T-cell (primary cell): ENCODE data around the gene PDHX. TPM values are rescaled to one million over a fixed set of nuclear protein-coding genes. Genes with fewer than 3 reads are reported as not detected.

Experiments used
- ATAC-seq, 4 experiments: fragments of 200-7000 bp in 3 of 4; fragments of 150-1000 bp in 1 of 4; cut with Tn5 transposase; replicated peaks in 1 of 4; 1 replicate in 3 of 4; 2 replicates in 1 of 4; pipeline ENCODE4 v1.10.0; 2021; ENCODE audit warnings: moderate library complexity in 3 of 4, mild to moderate bottlenecking in 2 of 4, moderate number of reproducible peaks in 1 of 4
- CTCF ChIA-PET, 2 donors: fragments of 300-600 bp; sonication (Branson Sonifier 250); formaldehyde crosslinking; loops; one replicate each; lab custom pipeline; 2022; ENCODE audit warnings: antibody characterized with exemption in 2 of 2; lab: Charles Lee
- POLR2A ChIA-PET, 2 donors: fragments of 300-600 bp; sonication (Branson Sonifier 250); formaldehyde crosslinking; loops; one replicate each; lab custom pipeline; 2022; ENCODE audit warnings: antibody characterized with exemption in 2 of 2; lab: Charles Lee
- DNase-seq, 35 experiments: peaks; one replicate each; pipeline versions ENCODE4 v3.0.0 to v3.0.0-alpha.2; 2013 to 2023
- H3K27ac ChIP-seq: one replicate; pipeline ENCODE4 v1.5.1; 2013; ENCODE audit warnings: low read length
- H3K27me3 ChIP-seq, 2 experiments: replicated peaks in 1 of 2; 1 replicate in 1 of 2; 2 replicates in 1 of 2; pipeline versions ENCODE4 v1.6.1 to v1.7.0; 2013; ENCODE audit warnings: low read length in 1 of 2, mixed read lengths in 1 of 2; ENCODE audit not compliant: control insufficient read depth in 2 of 2, insufficient read depth in 2 of 2; ENCODE audit errors: extremely low read depth in 1 of 2
- H3K36me3 ChIP-seq, 2 donors: 1 replicate in 1 of 2; 2 replicates in 1 of 2; pipeline versions ENCODE4 v1.6.1 to v1.7.0; 2013; ENCODE audit warnings: low read length in 1 of 2; ENCODE audit not compliant: control insufficient read depth in 2 of 2, insufficient read depth in 1 of 2; ENCODE audit errors: extremely low read depth in 1 of 2
- H3K4me1 ChIP-seq, 2 experiments: 1 replicate in 1 of 2; 2 replicates in 1 of 2; pipeline versions ENCODE4 v1.6.1 to v1.7.0; 2013; ENCODE audit warnings: low read length in 2 of 2, mixed read lengths in 1 of 2; ENCODE audit not compliant: insufficient read depth in 2 of 2, control insufficient read depth in 1 of 2; ENCODE audit errors: extremely low read depth in 1 of 2
- H3K4me3 ChIP-seq, 2 donors: 1 replicate in 1 of 2; 2 replicates in 1 of 2; pipeline versions ENCODE4 v1.5.1 to v1.7.0; 2013; ENCODE audit warnings: mild to moderate bottlenecking in 2 of 2, low read length in 1 of 2, moderate library complexity in 1 of 2; ENCODE audit not compliant: control insufficient read depth in 1 of 2; ENCODE audit errors: extremely low read depth in 1 of 2
- H3K9me3 ChIP-seq: 2 replicates; pipeline ENCODE4 v1.7.0; 2013
- H3K27ac Mint-ChIP-seq, 2 donors: one replicate each; pipeline ENCODE4 v1.8.0; 2020 to 2021; ENCODE audit warnings: mild to moderate bottlenecking in 2 of 2, mixed read lengths in 2 of 2
- H3K27me3 Mint-ChIP-seq, 2 donors: one replicate each; pipeline ENCODE4 v1.8.0; 2021 to 2022; ENCODE audit warnings: mixed read lengths in 2 of 2
- H3K36me3 Mint-ChIP-seq: one replicate; pipeline ENCODE4 v1.8.0; 2021; ENCODE audit warnings: mixed read lengths
- H3K4me1 Mint-ChIP-seq, 3 donors: one replicate each; pipeline ENCODE4 v1.8.0; 2020 to 2022; ENCODE audit warnings: mixed read lengths in 3 of 3, mild to moderate bottlenecking in 1 of 3
- H3K4me3 Mint-ChIP-seq, 3 donors: one replicate each; pipeline ENCODE4 v1.8.0; 2020 to 2022; ENCODE audit warnings: mild to moderate bottlenecking in 3 of 3, mixed read lengths in 3 of 3, moderate library complexity in 3 of 3
- H3K9me3 Mint-ChIP-seq, 3 donors: one replicate each; pipeline ENCODE4 v1.8.0; 2020 to 2022; ENCODE audit warnings: mixed read lengths in 3 of 3
- WGBS: methylation state at CpG from one replicate; pipeline ENCODE4 v1.1.5; 2013; ENCODE audit warnings: missing lambda C conversion rate; ENCODE audit not compliant: insufficient coverage; 5-methylcytosine and 5-hydroxymethylcytosine counted together
- total RNA-seq, 35 experiments: library from RNA in 6 of 35; stranded (reverse) in 6 of 35; fragments of 120-200 nt in 1 of 35; gene quantifications; one replicate each; pipeline versions ENCODE4 v1.2.1 to v1.2.4 and lab custom pipeline; 2013 to 2026

PDHX gene
- total RNA-seq, 5 donors from 2014 or later (not counting 1 experiment from before 2014, with no cell fraction given) = 21.7 to 36.4 (median 26.1) TPM

GRCh38 chr11:35006389-35007128 lies 90.1 kb downstream of the PDHX start:
- Histone ChIP-seq H3K27me3 (no peaks in the 10 kb centered on the region), H3K4me3 (no peak overlapping the region), H3K36me3 (no peaks in the 10 kb centered on the region), H3K27ac (peak overlapping the region; percentile 43), H3K9me3 (no peaks in the 10 kb centered on the region), H3K4me1 (peaks cover 0 to 7% of the 10 kb centered on the region in 2 experiments)
- H3K4me1 Mint-ChIP-seq = peaks cover 10 to 50% (median 32%) of the 10 kb centered on the region in 3 donors
- no peaks in the 10 kb centered on the region for H3K9me3 Mint-ChIP-seq
- WGBS = 42% methylated on average over 2 of the region's 8 CpGs
- no peaks in the 10 kb centered on the region for H3K27me3 Mint-ChIP-seq
- peak overlapping the region in 1 of 3 donors; percentile 42 for H3K4me3 Mint-ChIP-seq
- CTCF ChIA-PET = interaction anchor here (0.6 to 1.3 kb wide), 6 partner anchors 9 to 156 kb away, joined by 3 to 6 read pairs (median 4); no protein-coding TSS in a partner anchor
- peak in 3 of 4 experiments; percentile 44 to 62 (median 45) for ATAC-seq
- peak in 8 of 35 experiments; percentile 5 to 51 (median 18) for DNase-seq
- POLR2A ChIA-PET = interaction anchor here in 1 of 2 donors (0.6 to 1.1 kb wide), 3 partner anchors 22 to 312 kb away, joined by 3 to 4 read pairs (median 3); no protein-coding TSS in a partner anchor
- H3K27ac Mint-ChIP-seq = peak overlapping the region; percentile 28 to 57
- no peaks in the 10 kb centered on the region for H3K36me3 Mint-ChIP-seq

GRCh38 chr11:35007277-35007676 lies 90.9 kb downstream of the PDHX start:
- Histone ChIP-seq H3K4me3 (no peak overlapping the region), H3K4me1 (peaks cover 2 to 13% of the 10 kb centered on the region in 2 experiments), H3K36me3 (no peaks in the 10 kb centered on the region), H3K27me3 (no peaks in the 10 kb centered on the region), H3K9me3 (no peaks in the 10 kb centered on the region), H3K27ac (no peak overlapping the region)
- Mint-ChIP-seq H3K4me1 (peaks cover 12 to 52% (median 37%) of the 10 kb centered on the region in 3 donors), H3K36me3 (no peaks in the 10 kb centered on the region), H3K9me3 (no peaks in the 10 kb centered on the region), H3K27ac (no peak overlapping the region), H3K27me3 (no peaks in the 10 kb centered on the region), H3K4me3 (no peak overlapping the region)
- DNase-seq = no peak
- CTCF ChIA-PET = interaction anchor here in 1 of 2 donors (1.3 kb wide), 1 partner anchor 40 kb away, joined by 6 read pairs; no protein-coding TSS in a partner anchor
- POLR2A ChIA-PET = interaction anchor here (0.5 to 0.7 kb wide), 5 partner anchors 39 to 167 kb away, joined by 3 to 5 read pairs (median 5); no protein-coding TSS in a partner anchor
- no peak for ATAC-seq
- WGBS = no CpG with 5 or more reads among the region's 2 CpGs

GRCh38 chr11:35009191-35009943 lies 92.9 kb downstream of the PDHX start:
- H3K27ac Mint-ChIP-seq = no peak overlapping the region
- ChIA-PET POLR2A (interaction anchor here (0.5 to 0.7 kb wide), 3 partner anchors 37 to 149 kb away, joined by 3 to 4 read pairs (median 4); no protein-coding TSS in a partner anchor), CTCF (interaction anchor here in 1 of 2 donors (0.5 to 1.7 kb wide), 5 partner anchors 10 to 1570 kb away, joined by 3 to 8 read pairs (median 4); no protein-coding TSS in a partner anchor)
- DNase-seq (no peak), ATAC-seq (no peak)
- Histone ChIP-seq H3K27me3 (no peaks in the 10 kb centered on the region), H3K4me3 (no peak overlapping the region), H3K9me3 (no peaks in the 10 kb centered on the region), H3K27ac (no peak overlapping the region), H3K4me1 (peaks cover 13 to 30% of the 10 kb centered on the region in 2 experiments), H3K36me3 (no peaks in the 10 kb centered on the region)
- H3K9me3 Mint-ChIP-seq = no peaks in the 10 kb centered on the region
- peaks cover 33 to 61% (median 48%) of the 10 kb centered on the region in 3 donors for H3K4me1 Mint-ChIP-seq
- no peaks in the 10 kb centered on the region for H3K36me3 Mint-ChIP-seq
- H3K27me3 Mint-ChIP-seq = no peaks in the 10 kb centered on the region
- WGBS = 100% methylated on average over 1 of the region's 5 CpGs
- no peak overlapping the region for H3K4me3 Mint-ChIP-seq

- no peaks in the 10 kb centered on the region for H3K9me3 Mint-ChIP-seq
- H3K9me3 ChIP-seq = no peaks in the 10 kb centered on the region
- WGBS = 60% methylated on average over 1 of the region's 3 CpGs
- DNase-seq (no peak), ATAC-seq (no peak)
- no peaks in the 10 kb centered on the region for H3K36me3 Mint-ChIP-seq
- no peak overlapping the region for H3K4me3 Mint-ChIP-seq
- no peak overlapping the region for H3K27ac Mint-ChIP-seq
- peaks cover 13 to 31% of the 10 kb centered on the region in 2 experiments for H3K4me1 ChIP-seq
- ChIA-PET CTCF (interaction anchor here in 1 of 2 donors (0.8 to 1.7 kb wide), 2 partner anchors 11 to 12 kb away, joined by 3 to 5 read pairs; no protein-coding TSS in a partner anchor), POLR2A (interaction anchor here (0.5 to 0.7 kb wide), 4 partner anchors 37 to 396 kb away, joined by 3 to 4 read pairs (median 4); no protein-coding TSS in a partner anchor)
- no peak overlapping the region for H3K27ac ChIP-seq
- no peaks in the 10 kb centered on the region for H3K36me3 ChIP-seq
- H3K4me1 Mint-ChIP-seq = peaks cover 33 to 60% (median 48%) of the 10 kb centered on the region in 3 donors
- H3K4me3 ChIP-seq = no peak overlapping the region
- no peaks in the 10 kb centered on the region for H3K27me3 ChIP-seq
- no peaks in the 10 kb centered on the region for H3K27me3 Mint-ChIP-seq
These were observed 93.5 kb downstream of the PDHX start for GRCh38 chr11:35009944-35010342.

- WGBS = 100% methylated on average over 1 of the region's 5 CpGs
- Histone ChIP-seq H3K4me3 (no peak overlapping the region), H3K27me3 (no peaks in the 10 kb centered on the region), H3K27ac (no peak overlapping the region), H3K36me3 (no peaks in the 10 kb centered on the region), H3K9me3 (no peaks in the 10 kb centered on the region), H3K4me1 (peaks cover 13 to 31% of the 10 kb centered on the region in 2 experiments)
- Mint-ChIP-seq H3K36me3 (no peaks in the 10 kb centered on the region), H3K27me3 (no peaks in the 10 kb centered on the region), H3K27ac (no peak overlapping the region), H3K9me3 (no peaks in the 10 kb centered on the region), H3K4me1 (peaks cover 33 to 59% (median 47%) of the 10 kb centered on the region in 3 donors), H3K4me3 (no peak overlapping the region)
- DNase-seq = no peak
- ChIA-PET CTCF (no interaction called here), POLR2A (interaction anchor here in 1 of 2 donors (0.5 kb wide), 1 partner anchor 396 kb away, joined by 3 read pairs; no protein-coding TSS in a partner anchor)
- no peak for ATAC-seq
These were observed 94.2 kb downstream of the PDHX start for GRCh38 chr11:35010654-35011053.
